ENCODE data around the gene C2CD2. TPM values are rescaled to one million over a fixed set of nuclear protein-coding genes. Genes with fewer than 3 reads are reported as not detected.

Gene C2CD2
- total RNA-seq, 4 donors from 2014 or later: 11.6 to 25.3 (median 18.9) TPM

- Histone ChIP-seq H3K9me3 (peaks cover 0 to 3% (median 0%) of the 10 kb centered on the region in 4 donors), H3K4me3 (no peak overlapping the region), H3K4me1 (no peaks in the 10 kb centered on the region), H3K27ac (replicated peaks in 1 of 4) (no peak overlapping the region), H3K27me3 (no peaks in the 10 kb centered on the region), H3K36me3 (peaks cover 4 to 42% (median 16%) of the 10 kb centered on the region in 4 donors)
- 92% methylated on average over 7 of the region's 7 CpGs for WGBS
- intact Hi-C loops (cut with DNase I): no loop called here
- DNase-seq (ENCODE audit: extremely low spot score): no peak
- TF ChIP-seq EP300 (IDR thresholded peaks at IDR 0.05): no peak
- no peak for TF ChIP-seq POLR2AphosphoS5 (IDR thresholded peaks at IDR 0.05)
Measured at GRCh38 chr21:41846536-41846935, 107.3 kb downstream of the C2CD2 start.

GRCh38 chr21:41846033-41846317 lies 107.8 kb downstream of the C2CD2 start:
- Histone ChIP-seq H3K27ac (replicated peaks in 1 of 4) (no peak overlapping the region), H3K4me3 (no peak overlapping the region), H3K27me3 (no peaks in the 10 kb centered on the region), H3K9me3 (peaks cover 0 to 5% (median 4%) of the 10 kb centered on the region in 4 donors), H3K36me3 (peaks cover 4 to 37% (median 11%) of the 10 kb centered on the region in 4 donors), H3K4me1 (no peaks in the 10 kb centered on the region)
- 82% methylated on average over 6 of the region's 6 CpGs for WGBS
- intact Hi-C loops (cut with DNase I): no loop called here
- no peak for DNase-seq (ENCODE audit: extremely low spot score)
- no peak for TF ChIP-seq POLR2A (IDR thresholded peaks at IDR 0.05; ENCODE audit: low read depth)
- no peak for TF ChIP-seq CTCF (IDR thresholded peaks at IDR 0.05)
- no peak for TF ChIP-seq POLR2AphosphoS5 (IDR thresholded peaks at IDR 0.05)
- TF ChIP-seq EP300 (IDR thresholded peaks at IDR 0.05): no peak

GRCh38 chr21:41845310-41846032 lies 108.3 kb downstream of the C2CD2 start:
- peaks cover 4 to 37% (median 10%) of the 10 kb centered on the region in 4 donors for H3K36me3 ChIP-seq
- no peaks in the 10 kb centered on the region for H3K27me3 ChIP-seq
- H3K4me3 ChIP-seq: no peak overlapping the region
- no peak for TF ChIP-seq CTCF (IDR thresholded peaks at IDR 0.05)
- TF ChIP-seq EP300 (IDR thresholded peaks at IDR 0.05): no peak
- TF ChIP-seq POLR2A (IDR thresholded peaks at IDR 0.05; ENCODE audit: low read depth): no peak
- no peak for TF ChIP-seq POLR2AphosphoS5 (IDR thresholded peaks at IDR 0.05)
- no peak overlapping the region for H3K27ac ChIP-seq (replicated peaks in 1 of 4)
- DNase-seq (ENCODE audit: extremely low spot score): no peak
- WGBS: 93% methylated on average over 12 of the region's 21 CpGs
- no peaks in the 10 kb centered on the region for H3K4me1 ChIP-seq
- H3K9me3 ChIP-seq: peaks cover 0 to 9% (median 5%) of the 10 kb centered on the region in 4 donors
- intact Hi-C loops (cut with DNase I): no loop called here

- Histone ChIP-seq H3K4me1 (no peaks in the 10 kb centered on the region), H3K9me3 (peaks cover 0 to 10% (median 5%) of the 10 kb centered on the region in 4 donors), H3K27me3 (no peaks in the 10 kb centered on the region), H3K36me3 (peaks cover 4 to 44% (median 23%) of the 10 kb centered on the region in 4 donors), H3K4me3 (no peak overlapping the region), H3K27ac (replicated peaks in 1 of 4) (no peak overlapping the region)
- DNase-seq (ENCODE audit: extremely low spot score): no peak
- intact Hi-C loops (cut with DNase I): no loop called here
- 100% methylated on average over 2 of the region's 2 CpGs for WGBS
- no peak for TF ChIP-seq POLR2A (IDR thresholded peaks at IDR 0.05; ENCODE audit: low read depth)
- TF ChIP-seq EP300 (IDR thresholded peaks at IDR 0.05): no peak
- TF ChIP-seq POLR2AphosphoS5 (IDR thresholded peaks at IDR 0.05): no peak
- no peak for TF ChIP-seq CTCF (IDR thresholded peaks at IDR 0.05)
Measured at GRCh38 chr21:41843584-41843983, 110.2 kb downstream of the C2CD2 start.

- H3K27ac ChIP-seq (replicated peaks in 1 of 4): no peak overlapping the region
- H3K4me1 ChIP-seq: no peaks in the 10 kb centered on the region
- H3K9me3 ChIP-seq: peaks cover 0 to 10% (median 5%) of the 10 kb centered on the region in 4 donors
- H3K36me3 ChIP-seq: peaks cover 21 to 48% (median 35%) of the 10 kb centered on the region in 4 donors
- intact Hi-C loops (cut with DNase I): no loop called here
- whole genome bisulfite sequencing: 91% methylated on average over 1 of the region's 1 CpG
- no peak for DNase-seq (ENCODE audit: extremely low spot score)
- no peaks in the 10 kb centered on the region for H3K27me3 ChIP-seq
- H3K4me3 ChIP-seq: no peak overlapping the region
- no peak for TF ChIP-seq POLR2AphosphoS5 (IDR thresholded peaks at IDR 0.05)
- TF ChIP-seq POLR2A (IDR thresholded peaks at IDR 0.05; ENCODE audit: low read depth): no peak
- no peak for TF ChIP-seq CTCF (IDR thresholded peaks at IDR 0.05)
- TF ChIP-seq EP300 (IDR thresholded peaks at IDR 0.05): no peak
Measured at GRCh38 chr21:41840880-41841279, 112.9 kb downstream of the C2CD2 start.

All from esophagus muscularis mucosa (tissue), 4 donors.